ENCODE data around the gene GPR18.

DNA sequence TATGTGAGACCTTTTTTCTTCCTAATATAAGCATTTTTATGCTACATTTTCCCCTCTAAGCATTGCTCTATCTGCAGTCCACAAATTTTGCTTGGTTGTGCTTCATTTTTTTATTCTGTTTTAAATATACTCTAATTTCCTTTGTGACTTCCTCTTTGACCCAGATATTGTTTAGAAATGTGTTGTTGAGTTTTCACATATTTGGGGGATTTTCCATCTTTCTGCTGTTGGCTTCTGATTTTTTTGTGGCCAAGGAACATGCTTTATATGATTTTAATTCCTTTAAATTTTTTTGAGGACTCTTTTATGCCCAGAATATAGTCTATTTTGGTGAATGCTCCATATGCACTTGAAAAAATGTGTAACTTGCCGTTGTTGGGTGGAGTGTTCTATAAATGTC is 34.6 kb downstream of the GPR18 start:
- TF ChIP-seq, protein P1, sequence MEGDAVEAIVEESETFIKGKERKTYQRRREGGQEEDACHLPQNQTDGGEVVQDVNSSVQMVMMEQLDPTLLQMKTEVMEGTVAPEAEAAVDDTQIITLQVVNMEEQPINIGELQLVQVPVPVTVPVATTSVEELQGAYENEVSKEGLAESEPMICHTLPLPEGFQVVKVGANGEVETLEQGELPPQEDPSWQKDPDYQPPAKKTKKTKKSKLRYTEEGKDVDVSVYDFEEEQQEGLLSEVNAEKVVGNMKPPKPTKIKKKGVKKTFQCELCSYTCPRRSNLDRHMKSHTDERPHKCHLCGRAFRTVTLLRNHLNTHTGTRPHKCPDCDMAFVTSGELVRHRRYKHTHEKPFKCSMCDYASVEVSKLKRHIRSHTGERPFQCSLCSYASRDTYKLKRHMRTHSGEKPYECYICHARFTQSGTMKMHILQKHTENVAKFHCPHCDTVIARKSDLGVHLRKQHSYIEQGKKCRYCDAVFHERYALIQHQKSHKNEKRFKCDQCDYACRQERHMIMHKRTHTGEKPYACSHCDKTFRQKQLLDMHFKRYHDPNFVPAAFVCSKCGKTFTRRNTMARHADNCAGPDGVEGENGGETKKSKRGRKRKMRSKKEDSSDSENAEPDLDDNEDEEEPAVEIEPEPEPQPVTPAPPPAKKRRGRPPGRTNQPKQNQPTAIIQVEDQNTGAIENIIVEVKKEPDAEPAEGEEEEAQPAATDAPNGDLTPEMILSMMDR (IDR thresholded peaks at IDR 0.05; ENCODE audit: insufficient read depth, low read length) = no peak
- TF ChIP-seq SPI1 (IDR thresholded peaks at IDR 0.05; ENCODE audit: borderline replicate concordance, low read depth) = no peak
- no peak for TF ChIP-seq POLR2AphosphoS5 (IDR thresholded peaks at IDR 0.05; ENCODE audit: low read depth)
